GM12878 (cell line): ENCODE results near the gene RRP1B.

Source experiments
- BHLHE40 ChIP-seq, 2 experiments: fragments of 450-650 bp in 1 of 2; IDR thresholded peaks; 2 replicates each; pipeline ENCODE4 v1.6.1; 2011 to 2017; ENCODE audit warnings: low read depth in 2 of 2, borderline replicate concordance in 1 of 2, improper control_type of control experiment in 1 of 2, low read length in 1 of 2, mild to moderate bottlenecking in 1 of 2
- CTCF ChIP-seq, 3 experiments: IDR thresholded peaks in 2 of 3; conservative IDR thresholded peaks in 1 of 3; 2 replicates each; pipeline ENCODE4 v1.5.1; 2011; ENCODE audit warnings: low read depth in 3 of 3, low read length in 3 of 3, mild to moderate bottlenecking in 3 of 3, control low read depth in 2 of 3, moderate library complexity in 2 of 3, inconsistent platforms in 1 of 3, mixed read lengths in 1 of 3; ENCODE audit not compliant: control insufficient read depth in 2 of 3, insufficient read depth in 1 of 3; ENCODE audit errors: extremely low read depth in 1 of 3
- EP300 ChIP-seq, 2 experiments: fragments of 150-350 bp in 1 of 2; IDR thresholded peaks; 2 replicates each; pipeline ENCODE4 v1.6.1; 2011 to 2012; ENCODE audit warnings: low read depth in 2 of 2, low read length in 2 of 2, borderline replicate concordance in 1 of 2, improper control_type of control experiment in 1 of 2, inconsistent platforms in 1 of 2; ENCODE audit not compliant: control insufficient read depth in 1 of 2
- EZH2 ChIP-seq: IDR thresholded peaks from 2 replicates; pipeline ENCODE4 v1.6.1; 2012; ENCODE audit warnings: low read depth, mild to moderate bottlenecking, control low read depth, inconsistent platforms, low read length, borderline replicate concordance; ENCODE audit not compliant: control insufficient read depth
- FOXM1 ChIP-seq: IDR thresholded peaks from 2 replicates; pipeline ENCODE4 v1.6.1; 2012; ENCODE audit warnings: low read depth, mild to moderate bottlenecking, inconsistent platforms, low read length, moderate library complexity
- LARP7 ChIP-seq: fragments of 450-650 bp; IDR thresholded peaks from 2 replicates; pipeline ENCODE4 v1.6.1; 2017; ENCODE audit warnings: mild to moderate bottlenecking
- POLR2A ChIP-seq: IDR thresholded peaks from 2 replicates; pipeline ENCODE4 v1.6.1; 2011; ENCODE audit warnings: low read depth, mild to moderate bottlenecking, low read length
- SIX5 ChIP-seq: IDR thresholded peaks from 2 replicates; pipeline ENCODE4 v1.6.1; 2011; ENCODE audit warnings: mild to moderate bottlenecking, low read depth, low read length, moderate library complexity; ENCODE audit not compliant: severe bottlenecking
- TAF1 ChIP-seq: IDR thresholded peaks from 2 replicates; pipeline ENCODE4 v1.6.1; 2011; ENCODE audit warnings: mild to moderate bottlenecking, low read depth, low read length, borderline replicate concordance
- ZBTB33 ChIP-seq: fragments of 450-650 bp; IDR thresholded peaks from 2 replicates; pipeline ENCODE4 v1.6.1; 2017; ENCODE audit warnings: mild to moderate bottlenecking
- ZNF274 ChIP-seq: IDR thresholded peaks from one replicate; pipeline ENCODE4 v1.8.0; 2011; ENCODE audit not compliant: insufficient read length, insufficient read depth

GRCh38 chr21:43703035-43703880 is 43.9 kb downstream of the RRP1B start:
- TF ChIP-seq POLR2A (no peak), BHLHE40 (IDR thresholded peaks at IDR 0.05; ENCODE audit: borderline replicate concordance in 1 of 2, low read depth in 2 of 2, low read length in 1 of 2) (no peak), CTCF (IDR thresholded peaks at IDR 0.05 in 2 of 3, conservative IDR thresholded peaks at IDR 0.05 in 1 of 3; ENCODE audit: control insufficient read depth in 2 of 3, extremely low read depth in 1 of 3, insufficient read depth in 1 of 3, low read depth in 3 of 3, low read length in 3 of 3) (no peak), EP300 (IDR thresholded peaks at IDR 0.05; ENCODE audit: borderline replicate concordance in 1 of 2, control insufficient read depth in 1 of 2, low read depth in 2 of 2, low read length in 2 of 2) (no peak), ZBTB33 (no peak), FOXM1 (no peak), ZNF274 (no peak), LARP7 (no peak), TAF1 (no peak), EZH2 (no peak), SIX5 (no peak)
